ENCODE measurements around the gene GALNT1. TPM values are rescaled to one million over a fixed set of nuclear protein-coding genes. Genes with fewer than 3 reads are reported as not detected.
"Not testable (repeated sequence)": the region's sequence is repeated elsewhere in the genome, so short reads cannot be mapped to it uniquely, and the experiment has no call there.

The GALNT1 gene
- total RNA-seq, 1 donor from 2014 or later, result 77.4 TPM

- Histone ChIP-seq H3K27me3 (ENCODE audit: control insufficient read depth, insufficient read depth, low read length) (no peaks in the 10 kb centered on the region), H3K4me3 (ENCODE audit: low read depth, low read length) (no peak overlapping the region), H3K36me3 (ENCODE audit: control insufficient read depth, insufficient read depth, low read length) (no peaks in the 10 kb centered on the region)
- DNase-seq (ENCODE audit: low read depth), result peak; percentile 18
- FAIRE-seq, result no peak
- no peak for TF ChIP-seq CTCF (IDR thresholded peaks at IDR 0.05; ENCODE audit: insufficient read depth, low read length, severe bottlenecking)
Observed at GRCh38 chr18:35571138-35571537, 10.4 kb upstream of the GALNT1 start.

- H3K36me3 ChIP-seq (ENCODE audit: control insufficient read depth, insufficient read depth, low read length), result no peaks in the 10 kb centered on the region
- no peak overlapping the region for H3K4me3 ChIP-seq (ENCODE audit: low read depth, low read length)
- H3K27me3 ChIP-seq (ENCODE audit: control insufficient read depth, insufficient read depth, low read length), result no peaks in the 10 kb centered on the region
- TF ChIP-seq CTCF (IDR thresholded peaks at IDR 0.05; ENCODE audit: insufficient read depth, low read length, severe bottlenecking), result no peak
- FAIRE-seq (no peak), DNase-seq (ENCODE audit: low read depth) (peak; percentile 17)
Observed at GRCh38 chr18:35572644-35573043, 8.9 kb upstream of the GALNT1 start.

- no peaks in the 10 kb centered on the region for H3K27me3 ChIP-seq (ENCODE audit: control insufficient read depth, insufficient read depth, low read length)
- DNase-seq (ENCODE audit: low read depth), result no peak
- H3K36me3 ChIP-seq (ENCODE audit: control insufficient read depth, insufficient read depth, low read length), result no peaks in the 10 kb centered on the region
- FAIRE-seq, result no peak
- no peak for TF ChIP-seq CTCF (IDR thresholded peaks at IDR 0.05; ENCODE audit: insufficient read depth, low read length, severe bottlenecking)
- no peak overlapping the region for H3K4me3 ChIP-seq (ENCODE audit: low read depth, low read length)
Observed at GRCh38 chr18:35573531-35573930, 8.0 kb upstream of the GALNT1 start.

GRCh38 chr18:35576240-35576845 lies 5.2 kb upstream of the GALNT1 start:
- not testable (repeated sequence) for H3K27me3 ChIP-seq (ENCODE audit: control insufficient read depth, insufficient read depth, low read length); FAIRE-seq; H3K4me3 ChIP-seq (ENCODE audit: low read depth, low read length); DNase-seq (ENCODE audit: low read depth); H3K36me3 ChIP-seq (ENCODE audit: control insufficient read depth, insufficient read depth, low read length)

GRCh38 chr18:35577045-35577848 lies 4.3 kb upstream of the GALNT1 start:
- DNase-seq (ENCODE audit: low read depth), result peak; percentile 33
- no peak overlapping the region for H3K4me3 ChIP-seq (ENCODE audit: low read depth, low read length)
- H3K36me3 ChIP-seq (ENCODE audit: control insufficient read depth, insufficient read depth, low read length), result no peaks in the 10 kb centered on the region
- FAIRE-seq, result no peak
- no peaks in the 10 kb centered on the region for H3K27me3 ChIP-seq (ENCODE audit: control insufficient read depth, insufficient read depth, low read length)
- TF ChIP-seq CTCF (IDR thresholded peaks at IDR 0.05; ENCODE audit: insufficient read depth, low read length, severe bottlenecking), result no peak

GRCh38 chr18:35578481-35578880 lies 3.1 kb upstream of the GALNT1 start:
- H3K27me3 ChIP-seq (ENCODE audit: control insufficient read depth, insufficient read depth, low read length), result no peaks in the 10 kb centered on the region
- no peaks in the 10 kb centered on the region for H3K36me3 ChIP-seq (ENCODE audit: control insufficient read depth, insufficient read depth, low read length)
- FAIRE-seq (no peak), DNase-seq (ENCODE audit: low read depth) (no peak)
- no peak for TF ChIP-seq CTCF (IDR thresholded peaks at IDR 0.05; ENCODE audit: insufficient read depth, low read length, severe bottlenecking)
- H3K4me3 ChIP-seq (ENCODE audit: low read depth, low read length), result no peak overlapping the region
